ENCODE data around the gene TNRC18. TPM values are rescaled to one million over a fixed set of nuclear protein-coding genes. Genes with fewer than 3 reads are reported as not detected.

Gene TNRC18
- total RNA-seq, 1 donor from 2014 or later = 91.8 TPM

DNA sequence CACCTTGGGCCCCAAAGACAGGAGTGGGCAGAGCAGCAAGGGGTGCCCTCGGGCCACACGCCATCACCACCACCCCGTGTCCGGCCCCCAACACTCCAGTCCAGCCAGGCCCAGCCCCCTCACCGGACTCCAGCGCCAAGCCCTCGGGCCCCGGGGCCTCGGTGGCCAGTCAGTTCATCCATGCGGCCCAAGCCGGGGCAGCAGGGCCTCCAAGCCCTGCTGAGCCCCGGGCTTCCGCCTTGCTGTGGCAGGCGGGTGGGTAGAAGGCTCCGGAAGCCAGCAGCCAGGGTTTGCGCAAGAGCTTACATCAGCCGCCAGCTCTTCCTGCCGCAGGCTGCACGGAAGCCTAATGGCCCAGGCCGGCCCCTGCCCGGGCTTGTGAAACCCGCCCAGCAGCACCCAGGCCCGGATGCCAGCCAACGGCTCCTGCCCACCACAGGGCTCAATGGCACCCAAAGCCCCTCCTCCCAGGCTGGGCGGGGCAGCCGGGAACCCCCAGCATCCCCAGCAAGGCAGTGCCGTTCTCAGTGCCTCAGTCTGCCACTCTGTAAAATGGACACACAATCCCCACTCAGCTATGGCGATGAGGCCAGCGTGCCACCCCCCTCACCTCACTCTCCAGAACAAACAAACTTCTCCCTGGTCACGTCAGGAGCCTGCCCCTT lies 26.5 kb downstream of the TNRC18 start:
- Mint-ChIP-seq H3K27ac (ENCODE audit: unreplicated experiment) (peak overlapping the region; percentile 70), H3K27me3 (ENCODE audit: unreplicated experiment) (peaks cover 16% of the 10 kb centered on the region), H3K4me3 (ENCODE audit: unreplicated experiment) (no peak overlapping the region), H3K9me3 (ENCODE audit: unreplicated experiment) (no peaks in the 10 kb centered on the region), H3K4me1 (ENCODE audit: unreplicated experiment) (peaks cover 5% of the 10 kb centered on the region), H3K36me3 (ENCODE audit: low read depth, unreplicated experiment) (peaks cover 27% of the 10 kb centered on the region)
- no peak for DNase-seq (ENCODE audit: low spot score)
- TF ChIP-seq, protein P1, sequence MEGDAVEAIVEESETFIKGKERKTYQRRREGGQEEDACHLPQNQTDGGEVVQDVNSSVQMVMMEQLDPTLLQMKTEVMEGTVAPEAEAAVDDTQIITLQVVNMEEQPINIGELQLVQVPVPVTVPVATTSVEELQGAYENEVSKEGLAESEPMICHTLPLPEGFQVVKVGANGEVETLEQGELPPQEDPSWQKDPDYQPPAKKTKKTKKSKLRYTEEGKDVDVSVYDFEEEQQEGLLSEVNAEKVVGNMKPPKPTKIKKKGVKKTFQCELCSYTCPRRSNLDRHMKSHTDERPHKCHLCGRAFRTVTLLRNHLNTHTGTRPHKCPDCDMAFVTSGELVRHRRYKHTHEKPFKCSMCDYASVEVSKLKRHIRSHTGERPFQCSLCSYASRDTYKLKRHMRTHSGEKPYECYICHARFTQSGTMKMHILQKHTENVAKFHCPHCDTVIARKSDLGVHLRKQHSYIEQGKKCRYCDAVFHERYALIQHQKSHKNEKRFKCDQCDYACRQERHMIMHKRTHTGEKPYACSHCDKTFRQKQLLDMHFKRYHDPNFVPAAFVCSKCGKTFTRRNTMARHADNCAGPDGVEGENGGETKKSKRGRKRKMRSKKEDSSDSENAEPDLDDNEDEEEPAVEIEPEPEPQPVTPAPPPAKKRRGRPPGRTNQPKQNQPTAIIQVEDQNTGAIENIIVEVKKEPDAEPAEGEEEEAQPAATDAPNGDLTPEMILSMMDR (IDR thresholded peaks at IDR 0.05; ENCODE audit: unreplicated experiment) = no peak

DNA sequence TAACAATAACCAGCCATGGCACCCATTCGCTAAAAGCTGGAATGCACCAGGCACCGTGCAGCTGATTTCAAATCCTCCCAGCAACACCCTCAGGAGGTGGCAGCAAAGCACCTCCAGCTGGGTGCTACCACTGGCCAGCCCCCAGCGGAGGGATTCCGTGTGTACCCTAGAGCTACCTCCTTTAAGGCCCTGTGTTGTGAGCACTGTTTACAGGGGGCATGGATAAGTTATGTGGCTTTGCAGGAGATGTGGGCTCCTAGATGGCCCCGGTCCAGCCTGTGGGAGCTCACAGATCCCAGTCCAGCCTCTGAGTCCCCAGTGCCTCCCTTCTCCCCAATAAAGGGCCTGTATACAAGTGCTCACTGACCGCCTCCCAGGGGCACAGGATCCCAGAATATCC lies 27.1 kb downstream of the TNRC18 start:
- H3K36me3 Mint-ChIP-seq (ENCODE audit: low read depth, unreplicated experiment) = peaks cover 27% of the 10 kb centered on the region
- H3K9me3 Mint-ChIP-seq (ENCODE audit: unreplicated experiment) = no peaks in the 10 kb centered on the region
- H3K27me3 Mint-ChIP-seq (ENCODE audit: unreplicated experiment) = peaks cover 16% of the 10 kb centered on the region
- no peak for DNase-seq (ENCODE audit: low spot score)
- TF ChIP-seq, protein P1 (IDR thresholded peaks at IDR 0.05; ENCODE audit: unreplicated experiment) = no peak
- H3K4me3 Mint-ChIP-seq (ENCODE audit: unreplicated experiment) = no peak overlapping the region
- peaks cover 5% of the 10 kb centered on the region for H3K4me1 Mint-ChIP-seq (ENCODE audit: unreplicated experiment)
- H3K27ac Mint-ChIP-seq (ENCODE audit: unreplicated experiment) = no peak overlapping the region

GRCh38 chr7:5395246-5395645 lies 28.4 kb downstream of the TNRC18 start:
- no peak overlapping the region for H3K27ac Mint-ChIP-seq (ENCODE audit: unreplicated experiment)
- no peaks in the 10 kb centered on the region for H3K9me3 Mint-ChIP-seq (ENCODE audit: unreplicated experiment)
- TF ChIP-seq, protein P1 (IDR thresholded peaks at IDR 0.05; ENCODE audit: unreplicated experiment) = no peak
- peaks cover 5% of the 10 kb centered on the region for H3K4me1 Mint-ChIP-seq (ENCODE audit: unreplicated experiment)
- peaks cover 22% of the 10 kb centered on the region for H3K36me3 Mint-ChIP-seq (ENCODE audit: low read depth, unreplicated experiment)
- no peak overlapping the region for H3K4me3 Mint-ChIP-seq (ENCODE audit: unreplicated experiment)
- peaks cover 13% of the 10 kb centered on the region for H3K27me3 Mint-ChIP-seq (ENCODE audit: unreplicated experiment)
- no peak for DNase-seq (ENCODE audit: low spot score)

GRCh38 chr7:5394264-5395105 lies 29.1 kb downstream of the TNRC18 start:
- H3K36me3 Mint-ChIP-seq (ENCODE audit: low read depth, unreplicated experiment) = peaks cover 22% of the 10 kb centered on the region
- TF ChIP-seq, protein P1 (IDR thresholded peaks at IDR 0.05; ENCODE audit: unreplicated experiment) = no peak
- peak overlapping the region; percentile 75 for H3K4me3 Mint-ChIP-seq (ENCODE audit: unreplicated experiment)
- peaks cover 5% of the 10 kb centered on the region for H3K4me1 Mint-ChIP-seq (ENCODE audit: unreplicated experiment)
- H3K27ac Mint-ChIP-seq (ENCODE audit: unreplicated experiment) = no peak overlapping the region
- peaks cover 13% of the 10 kb centered on the region for H3K27me3 Mint-ChIP-seq (ENCODE audit: unreplicated experiment)
- no peak for DNase-seq (ENCODE audit: low spot score)
- H3K9me3 Mint-ChIP-seq (ENCODE audit: unreplicated experiment) = no peaks in the 10 kb centered on the region

- Mint-ChIP-seq H3K36me3 (ENCODE audit: low read depth, unreplicated experiment) (peaks cover 19% of the 10 kb centered on the region), H3K4me3 (ENCODE audit: unreplicated experiment) (peak overlapping the region; percentile 75), H3K27me3 (ENCODE audit: unreplicated experiment) (peaks cover 13% of the 10 kb centered on the region), H3K4me1 (ENCODE audit: unreplicated experiment) (peaks cover 5% of the 10 kb centered on the region), H3K27ac (ENCODE audit: unreplicated experiment) (peak overlapping the region; percentile 25), H3K9me3 (ENCODE audit: unreplicated experiment) (no peaks in the 10 kb centered on the region)
- no peak for DNase-seq (ENCODE audit: low spot score)
- TF ChIP-seq, protein P1 (IDR thresholded peaks at IDR 0.05; ENCODE audit: unreplicated experiment) = no peak
These were observed 29.9 kb downstream of the TNRC18 start for GRCh38 chr7:5393748-5394147.
